Trophoblast cell (in vitro differentiated cells and primary cell): ENCODE results near the gene WDR87.

Experiments used
- DNase-seq, 2 donors: peaks; one replicate each; pipeline ENCODE4 v3.0.0-alpha.2; 2016
- H2AFZ ChIP-seq: 2 replicates; pipeline ENCODE4 v1.6.1; 2013; ENCODE audit warnings: low read length, moderate library complexity, mild to moderate bottlenecking; ENCODE audit not compliant: insufficient read depth, poor library complexity
- H2AK5ac ChIP-seq: 2 replicates; pipeline ENCODE4 v1.6.1; 2013; ENCODE audit warnings: mild to moderate bottlenecking, low read length
- H2BK120ac ChIP-seq: 2 replicates; pipeline ENCODE4 v1.6.1; 2013; ENCODE audit warnings: low read length, mild to moderate bottlenecking, moderate library complexity; ENCODE audit not compliant: insufficient read depth, poor library complexity
- H2BK12ac ChIP-seq: 2 replicates; pipeline ENCODE4 v1.6.1; 2013; ENCODE audit warnings: mild to moderate bottlenecking, low read length, moderate library complexity
- H2BK5ac ChIP-seq: 2 replicates; pipeline ENCODE4 v1.6.1; 2013; ENCODE audit warnings: low read length, low read depth, moderate library complexity, mild to moderate bottlenecking; ENCODE audit not compliant: poor library complexity
- H3K14ac ChIP-seq: 2 replicates; pipeline ENCODE4 v1.6.1; 2013; ENCODE audit warnings: mild to moderate bottlenecking, low read length
- H3K18ac ChIP-seq: 2 replicates; pipeline ENCODE4 v1.6.1; 2013; ENCODE audit warnings: mild to moderate bottlenecking, low read length
- H3K23ac ChIP-seq: 2 replicates; pipeline ENCODE4 v1.6.1; 2013; ENCODE audit warnings: low read length
- H3K27ac ChIP-seq: 2 replicates; pipeline ENCODE4 v1.5.1; 2013; ENCODE audit warnings: low read depth, mild to moderate bottlenecking, inconsistent platforms, low read length, moderate library complexity
- H3K27me3 ChIP-seq: 2 replicates; pipeline ENCODE4 v1.6.1; 2013; ENCODE audit warnings: inconsistent platforms, mild to moderate bottlenecking, low read length, moderate library complexity; ENCODE audit not compliant: insufficient read depth
- H3K36me3 ChIP-seq, 2 experiments: 1 replicate in 1 of 2; 2 replicates in 1 of 2; pipeline ENCODE4 v1.6.1; 2013; ENCODE audit warnings: low read length in 2 of 2, mild to moderate bottlenecking in 2 of 2, moderate library complexity in 1 of 2; ENCODE audit not compliant: insufficient read depth in 2 of 2, control insufficient read depth in 1 of 2
- H3K4ac ChIP-seq: 2 replicates; pipeline ENCODE4 v1.6.1; 2013; ENCODE audit warnings: low read depth, mild to moderate bottlenecking, low read length, moderate library complexity
- H3K4me1 ChIP-seq, 2 experiments: 1 replicate in 1 of 2; 2 replicates in 1 of 2; pipeline ENCODE4 v1.6.1; 2013; ENCODE audit warnings: low read length in 2 of 2, mild to moderate bottlenecking in 2 of 2, moderate library complexity in 1 of 2; ENCODE audit not compliant: insufficient read depth in 2 of 2, control insufficient read depth in 1 of 2
- H3K4me2 ChIP-seq: 2 replicates; pipeline ENCODE4 v1.6.1; 2013; ENCODE audit warnings: inconsistent platforms, mild to moderate bottlenecking, low read length, moderate library complexity
- H3K4me3 ChIP-seq: 2 replicates; pipeline ENCODE4 v1.5.1; 2013; ENCODE audit warnings: mild to moderate bottlenecking, low read depth, low read length, inconsistent platforms
- H3K79me1 ChIP-seq: one replicate; pipeline ENCODE4 v1.6.1; 2013; ENCODE audit warnings: low read length
- H3K79me2 ChIP-seq: 2 replicates; pipeline ENCODE4 v1.6.1; 2013; ENCODE audit warnings: low read length, mild to moderate bottlenecking; ENCODE audit not compliant: control insufficient read depth, insufficient read depth, poor library complexity
- H3K9ac ChIP-seq: 2 replicates; pipeline ENCODE4 v1.6.1; 2013; ENCODE audit warnings: mild to moderate bottlenecking, low read length
- H3K9me3 ChIP-seq: 2 replicates; pipeline ENCODE4 v1.6.1; 2013; ENCODE audit warnings: low read depth, mild to moderate bottlenecking, control low read depth, inconsistent platforms, low read length; ENCODE audit not compliant: insufficient read depth
- H4K12ac ChIP-seq: 2 replicates; pipeline ENCODE4 v1.6.1; 2013; ENCODE audit warnings: low read depth, mild to moderate bottlenecking, low read length, moderate library complexity
- H4K8ac ChIP-seq: 2 replicates; pipeline ENCODE4 v1.6.1; 2013; ENCODE audit warnings: low read depth, mild to moderate bottlenecking, low read length, moderate library complexity
- H4K91ac ChIP-seq: one replicate; pipeline ENCODE4 v1.6.1; 2013; ENCODE audit warnings: low read depth, mild to moderate bottlenecking, low read length, moderate library complexity
- WGBS: extraction: QIAGEN DNeasy Blood & Tissue Kit; methylation state at CpG from one replicate; pipeline ENCODE4 v1.1.7; 2013; ENCODE audit warnings: missing lambda C conversion rate; ENCODE audit not compliant: insufficient read length, insufficient coverage; ENCODE audit errors: extremely low coverage; 5-methylcytosine and 5-hydroxymethylcytosine counted together

The WDR87 gene

DNA sequence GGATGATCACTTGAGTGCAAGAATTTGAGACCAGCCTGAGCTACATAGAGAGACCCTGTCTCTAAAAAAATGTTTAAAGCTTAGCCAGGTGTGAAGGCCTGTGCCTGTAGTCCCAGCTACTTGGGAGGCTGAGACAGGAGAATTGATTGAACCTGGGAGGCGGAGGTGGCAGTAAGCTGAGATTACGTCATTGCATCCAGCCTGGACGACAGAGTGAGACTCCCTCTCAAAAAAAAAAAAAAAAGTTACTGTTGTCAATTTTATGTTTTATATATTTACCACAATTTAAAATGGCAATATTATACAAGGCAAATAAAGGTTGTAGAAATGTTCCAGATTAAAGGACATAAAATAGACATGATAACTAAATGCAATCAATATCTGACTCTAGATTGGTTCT is 29.2 kb downstream of the WDR87 start:
- WGBS: no CpG with 5 or more reads among the region's 3 CpGs

GRCh38 chr19:37876032-37876431 is 30.4 kb downstream of the WDR87 start:
- Histone ChIP-seq H3K14ac (no peak overlapping the region), H2BK5ac (no peak overlapping the region), H4K12ac (no peak overlapping the region), H3K4me1 (no peaks in the 10 kb centered on the region), H3K4me3 (no peak overlapping the region), H2AFZ (no peak overlapping the region), H3K79me1 (no peaks in the 10 kb centered on the region), H3K4ac (no peak overlapping the region), H3K23ac (no peak overlapping the region), H3K79me2 (no peaks in the 10 kb centered on the region), H3K27me3 (no peaks in the 10 kb centered on the region), H4K91ac (no peak overlapping the region), H2BK120ac (no peak overlapping the region), H2BK12ac (no peak overlapping the region), H2AK5ac (no peak overlapping the region), H3K9me3 (peaks cover 8% of the 10 kb centered on the region), H3K9ac (no peak overlapping the region), H4K8ac (no peak overlapping the region), H3K4me2 (no peak overlapping the region), H3K36me3 (no peaks in the 10 kb centered on the region), H3K18ac (no peak overlapping the region), H3K27ac (no peak overlapping the region)
- DNase-seq: no peak
- no CpG with 5 or more reads among the region's 2 CpGs for WGBS

More for the DNA sequence above, 29.2 kb downstream of the WDR87 start:
- no peak overlapping the region for H3K18ac ChIP-seq
- H4K12ac ChIP-seq: no peak overlapping the region
- H2BK5ac ChIP-seq: no peak overlapping the region
- no peak overlapping the region for H2AFZ ChIP-seq
- no peaks in the 10 kb centered on the region for H3K4me1 ChIP-seq
- H3K9me3 ChIP-seq: peaks cover 5% of the 10 kb centered on the region
- no peak for DNase-seq
- no peak overlapping the region for H3K9ac ChIP-seq
- H3K14ac ChIP-seq: no peak overlapping the region
- no peak overlapping the region for H2AK5ac ChIP-seq
- H4K91ac ChIP-seq: no peak overlapping the region
- no peaks in the 10 kb centered on the region for H3K79me1 ChIP-seq
- no peak overlapping the region for H2BK12ac ChIP-seq
- no peaks in the 10 kb centered on the region for H3K27me3 ChIP-seq
- H3K23ac ChIP-seq: no peak overlapping the region
- H3K27ac ChIP-seq: no peak overlapping the region
- no peak overlapping the region for H3K4me3 ChIP-seq
- H3K36me3 ChIP-seq: no peaks in the 10 kb centered on the region
- no peak overlapping the region for H3K4ac ChIP-seq
- no peaks in the 10 kb centered on the region for H3K79me2 ChIP-seq
- no peak overlapping the region for H3K4me2 ChIP-seq
- H4K8ac ChIP-seq: no peak overlapping the region
- H2BK120ac ChIP-seq: no peak overlapping the region

- Histone ChIP-seq H3K4me1 (no peaks in the 10 kb centered on the region), H2BK12ac (no peak overlapping the region), H3K14ac (no peak overlapping the region), H3K4ac (no peak overlapping the region), H2AFZ (no peak overlapping the region), H3K4me3 (no peak overlapping the region), H3K27ac (no peak overlapping the region), H3K9ac (no peak overlapping the region), H3K4me2 (no peak overlapping the region), H2BK5ac (no peak overlapping the region), H3K18ac (no peak overlapping the region), H4K12ac (no peak overlapping the region), H3K27me3 (no peaks in the 10 kb centered on the region), H3K79me1 (no peaks in the 10 kb centered on the region), H3K36me3 (no peaks in the 10 kb centered on the region), H4K91ac (no peak overlapping the region), H3K9me3 (peaks cover 9% of the 10 kb centered on the region), H4K8ac (no peak overlapping the region), H2BK120ac (no peak overlapping the region), H3K79me2 (no peaks in the 10 kb centered on the region), H2AK5ac (no peak overlapping the region), H3K23ac (no peak overlapping the region)
- no peak for DNase-seq
- no CpG with 5 or more reads among the region's 3 CpGs for WGBS
These were observed 31.6 kb downstream of the WDR87 start for GRCh38 chr19:37874784-37875183.

GRCh38 chr19:37872383-37872782 is 34.0 kb downstream of the WDR87 start:
- Histone ChIP-seq H3K79me2 (no peaks in the 10 kb centered on the region), H2BK5ac (no peak overlapping the region), H4K91ac (no peak overlapping the region), H2AK5ac (no peak overlapping the region), H3K14ac (no peak overlapping the region), H2BK120ac (no peak overlapping the region), H2AFZ (no peak overlapping the region), H3K4ac (no peak overlapping the region), H4K8ac (no peak overlapping the region), H3K36me3 (no peaks in the 10 kb centered on the region), H3K27me3 (no peaks in the 10 kb centered on the region), H2BK12ac (no peak overlapping the region), H3K79me1 (no peaks in the 10 kb centered on the region), H3K23ac (no peak overlapping the region), H3K4me3 (no peak overlapping the region), H3K4me2 (no peak overlapping the region), H3K27ac (no peak overlapping the region), H3K9ac (no peak overlapping the region), H3K4me1 (no peaks in the 10 kb centered on the region), H3K18ac (no peak overlapping the region), H4K12ac (no peak overlapping the region), H3K9me3 (peaks cover 11% of the 10 kb centered on the region)
- no CpG with 5 or more reads among the region's 5 CpGs for WGBS
- no peak for DNase-seq
